ENCODE data around the gene PTPN3. TPM values are rescaled to one million over a fixed set of nuclear protein-coding genes. Genes with fewer than 3 reads are reported as not detected.

Gene PTPN3
- polyA plus RNA-seq, 1 donor (not counting 4 experiments of a cell fraction or from before 2014, with no cell fraction given), result 19.9 TPM

DNA sequence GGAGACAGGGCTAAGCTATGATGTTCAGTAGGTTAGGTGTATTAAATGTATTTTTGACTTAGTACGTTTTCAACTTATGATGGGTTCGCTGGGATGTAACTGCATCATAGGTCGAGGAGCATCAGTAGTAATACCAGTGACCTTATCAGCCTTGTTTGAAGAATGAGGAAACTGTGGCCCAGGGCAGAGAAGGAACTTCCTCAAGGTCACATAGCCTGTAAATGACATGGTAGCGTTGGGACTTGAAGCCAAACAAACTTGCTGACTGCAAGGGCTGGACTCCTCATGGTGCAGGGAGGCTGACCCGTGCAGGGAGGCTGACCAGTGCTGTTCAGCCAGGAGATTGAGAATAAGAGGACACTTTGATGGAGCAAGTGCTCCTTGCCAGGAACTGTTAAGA lies 21.3 kb upstream of the PTPN3 start:
- dilution Hi-C loops (cut with MboI; ENCODE audit: extremely low pct_ligation_motif_present, low sequenced_read_pairs), result no loop called here

GRCh38 chr9:109518621-109519335 lies 20.7 kb upstream of the PTPN3 start:
- Histone ChIP-seq H3K9ac (ENCODE audit: control insufficient read depth, extremely low read depth, insufficient read depth, low read length) (no peak overlapping the region), H3K36me3 (ENCODE audit: control insufficient read depth in 2 of 2, extremely low read depth in 1 of 2, insufficient read depth in 2 of 2, low read length in 2 of 2) (no peaks in the 10 kb centered on the region), H2AFZ (ENCODE audit: control insufficient read depth, low read length) (no peak overlapping the region), H3K9me1 (ENCODE audit: control insufficient read depth, extremely low read depth, insufficient read depth, low read length) (no peaks in the 10 kb centered on the region), H3K4me3 (ENCODE audit: control insufficient read depth in 2 of 3, extremely low read depth in 1 of 3, insufficient read depth in 2 of 3, low read depth in 1 of 3, low read length in 3 of 3) (no peak overlapping the region), H3K27ac (ENCODE audit: control insufficient read depth, insufficient read depth, low read length) (no peak overlapping the region), H3K27me3 (ENCODE audit: control insufficient read depth, extremely low read depth, insufficient read depth, low read length) (no peaks in the 10 kb centered on the region), H3K4me2 (ENCODE audit: control insufficient read depth, extremely low read depth, insufficient read depth, low read depth, low read length) (no peak overlapping the region), H4K20me1 (ENCODE audit: control insufficient read depth, extremely low read depth, insufficient read depth, low read length) (no peaks in the 10 kb centered on the region), H3K4me1 (ENCODE audit: control insufficient read depth, extremely low read depth, insufficient read depth, low read length) (peaks cover 16% of the 10 kb centered on the region), H3K9me3 (ENCODE audit: control insufficient read depth, low read depth, low read length) (no peaks in the 10 kb centered on the region), H3K79me2 (ENCODE audit: control insufficient read depth, insufficient read depth, low read length) (no peaks in the 10 kb centered on the region)
- FAIRE-seq (no peak), DNase-seq (ENCODE audit: low read depth, low spot score) (no peak)
- dilution Hi-C loops (cut with MboI; ENCODE audit: extremely low pct_ligation_motif_present, low sequenced_read_pairs), result no loop called here
- TF ChIP-seq EZH2 (IDR thresholded peaks at IDR 0.05; ENCODE audit: low read length), result no peak
- TF ChIP-seq, protein P1, sequence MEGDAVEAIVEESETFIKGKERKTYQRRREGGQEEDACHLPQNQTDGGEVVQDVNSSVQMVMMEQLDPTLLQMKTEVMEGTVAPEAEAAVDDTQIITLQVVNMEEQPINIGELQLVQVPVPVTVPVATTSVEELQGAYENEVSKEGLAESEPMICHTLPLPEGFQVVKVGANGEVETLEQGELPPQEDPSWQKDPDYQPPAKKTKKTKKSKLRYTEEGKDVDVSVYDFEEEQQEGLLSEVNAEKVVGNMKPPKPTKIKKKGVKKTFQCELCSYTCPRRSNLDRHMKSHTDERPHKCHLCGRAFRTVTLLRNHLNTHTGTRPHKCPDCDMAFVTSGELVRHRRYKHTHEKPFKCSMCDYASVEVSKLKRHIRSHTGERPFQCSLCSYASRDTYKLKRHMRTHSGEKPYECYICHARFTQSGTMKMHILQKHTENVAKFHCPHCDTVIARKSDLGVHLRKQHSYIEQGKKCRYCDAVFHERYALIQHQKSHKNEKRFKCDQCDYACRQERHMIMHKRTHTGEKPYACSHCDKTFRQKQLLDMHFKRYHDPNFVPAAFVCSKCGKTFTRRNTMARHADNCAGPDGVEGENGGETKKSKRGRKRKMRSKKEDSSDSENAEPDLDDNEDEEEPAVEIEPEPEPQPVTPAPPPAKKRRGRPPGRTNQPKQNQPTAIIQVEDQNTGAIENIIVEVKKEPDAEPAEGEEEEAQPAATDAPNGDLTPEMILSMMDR (optimal IDR thresholded peaks at IDR 0.05 in 1 of 3, IDR thresholded peaks at IDR 0.05 in 1 of 3, conservative IDR thresholded peaks at IDR 0.05 in 1 of 3; ENCODE audit: extremely low read depth in 1 of 3, insufficient read depth in 2 of 3, low read length in 3 of 3), result no peak

More for the DNA sequence above, 21.3 kb upstream of the PTPN3 start:
- H3K27me3 ChIP-seq (ENCODE audit: control insufficient read depth, extremely low read depth, insufficient read depth, low read length), result no peaks in the 10 kb centered on the region
- H3K27ac ChIP-seq (ENCODE audit: control insufficient read depth, insufficient read depth, low read length), result no peak overlapping the region
- H3K9me1 ChIP-seq (ENCODE audit: control insufficient read depth, extremely low read depth, insufficient read depth, low read length), result no peaks in the 10 kb centered on the region
- no peaks in the 10 kb centered on the region for H3K79me2 ChIP-seq (ENCODE audit: control insufficient read depth, insufficient read depth, low read length)
- H3K9ac ChIP-seq (ENCODE audit: control insufficient read depth, extremely low read depth, insufficient read depth, low read length), result no peak overlapping the region
- TF ChIP-seq EZH2 (IDR thresholded peaks at IDR 0.05; ENCODE audit: low read length), result no peak
- TF ChIP-seq, protein P1 (optimal IDR thresholded peaks at IDR 0.05 in 1 of 3, IDR thresholded peaks at IDR 0.05 in 1 of 3, conservative IDR thresholded peaks at IDR 0.05 in 1 of 3; ENCODE audit: extremely low read depth in 1 of 3, insufficient read depth in 2 of 3, low read length in 3 of 3), result no peak
- no peaks in the 10 kb centered on the region for H3K9me3 ChIP-seq (ENCODE audit: control insufficient read depth, low read depth, low read length)
- DNase-seq (ENCODE audit: low read depth, low spot score) (no peak), FAIRE-seq (no peak)
- H3K36me3 ChIP-seq (ENCODE audit: control insufficient read depth in 2 of 2, extremely low read depth in 1 of 2, insufficient read depth in 2 of 2, low read length in 2 of 2), result no peaks in the 10 kb centered on the region
- no peak overlapping the region for H2AFZ ChIP-seq (ENCODE audit: control insufficient read depth, low read length)
- H4K20me1 ChIP-seq (ENCODE audit: control insufficient read depth, extremely low read depth, insufficient read depth, low read length), result no peaks in the 10 kb centered on the region
- H3K4me2 ChIP-seq (ENCODE audit: control insufficient read depth, extremely low read depth, insufficient read depth, low read depth, low read length), result no peak overlapping the region
- H3K4me1 ChIP-seq (ENCODE audit: control insufficient read depth, extremely low read depth, insufficient read depth, low read length), result peaks cover 16% of the 10 kb centered on the region
- no peak overlapping the region for H3K4me3 ChIP-seq (ENCODE audit: control insufficient read depth in 2 of 3, extremely low read depth in 1 of 3, insufficient read depth in 2 of 3, low read depth in 1 of 3, low read length in 3 of 3)
